Sigmoid colon (tissue), 7 donors: ENCODE measurements around the gene LRFN4. TPM values are rescaled to one million over a fixed set of nuclear protein-coding genes. Genes with fewer than 3 reads are reported as not detected.

Experiments used
- DNase-seq: peaks from one replicate; pipeline ENCODE4 v3.0.0-alpha.2; 2019
- H3K27ac ChIP-seq, 4 donors: fragments of 200-600 bp; sonication (generic); one replicate each; pipeline ENCODE4 v1.5.1; 2016 to 2019; ENCODE audit warnings: mild to moderate bottlenecking in 1 of 4
- H3K27me3 ChIP-seq, 3 donors: fragments of 200-600 bp; sonication (generic); one replicate each; pipeline ENCODE4 v1.5.1; 2019; ENCODE audit warnings: mild to moderate bottlenecking in 1 of 3
- H3K36me3 ChIP-seq, 4 donors: fragments of 200-600 bp; sonication (generic); one replicate each; pipeline ENCODE4 v1.5.1; 2016 to 2019
- H3K4me1 ChIP-seq, 4 donors: fragments of 200-600 bp; sonication (generic); one replicate each; pipeline ENCODE4 v1.5.1; 2017 to 2019
- H3K4me3 ChIP-seq, 4 donors: fragments of 200-600 bp; sonication (generic); one replicate each; pipeline ENCODE4 v1.5.1; 2017 to 2019; ENCODE audit warnings: mild to moderate bottlenecking in 2 of 4, moderate library complexity in 1 of 4
- H3K9me3 ChIP-seq, 4 donors: fragments of 200-600 bp in 3 of 4; sonication (generic) in 3 of 4; one replicate each; pipeline versions ENCODE4 v1.5.1 to v1.6.1; 2013 to 2019
- EP300 ChIP-seq, 4 donors: sonication (generic); formaldehyde crosslinking; IDR thresholded peaks; one replicate each; pipeline ENCODE4 v1.6.1; 2017; ENCODE audit warnings: antibody characterized with exemption in 4 of 4
- POLR2A ChIP-seq, 2 donors: fragments of 450-650 bp; IDR thresholded peaks; one replicate each; pipeline ENCODE4 v1.6.1; 2016; ENCODE audit warnings: antibody characterized with exemption in 2 of 2, mild to moderate bottlenecking in 2 of 2, moderate library complexity in 2 of 2
- POLR2AphosphoS5 ChIP-seq, 4 donors: sonication (generic); formaldehyde crosslinking; IDR thresholded peaks; one replicate each; pipeline ENCODE4 v1.6.1; 2017; ENCODE audit warnings: antibody characterized with exemption in 4 of 4
- WGBS, 2 donors: extraction: QIAGEN DNeasy Blood & Tissue Kit; methylation state at CpG; one replicate each; pipeline ENCODE4 v1.1.7; 2013; 5-methylcytosine and 5-hydroxymethylcytosine counted together
- intact Hi-C: fragments of 100-400 bp; cut with DNase I; formaldehyde crosslinking; loops from one replicate; pipeline ENCODE4 v1.15.1; 2023
- polyA plus RNA-seq, 3 donors: library from polyadenylated mRNA; stranded (reverse); fragments of 200-250 nt; gene quantifications; one replicate each; pipeline ENCODE4 v1.2.3, GENCODE V29; 2013
- total RNA-seq, 4 donors: library from RNA; depleted of rRNA; stranded (reverse); fragments of >200 nt; gene quantifications; one replicate each; pipeline ENCODE4 v1.1.0, GENCODE V29; 2016
- TF ChIP-seq, protein P1 (sequence below), 4 experiments: fragments of 450-650 bp in 3 of 4; fragments of 200-600 bp in 1 of 4; IDR thresholded peaks; one replicate each; pipeline ENCODE4 v1.5.1; 2016 to 2019; ENCODE audit warnings: antibody characterized with exemption in 4 of 4, mild to moderate bottlenecking in 3 of 4, moderate library complexity in 2 of 4
- donor health status: healthy with polysubstance abuse.
- donor health status: Bipolar disorder and iron deficiency.
- donor health status: healthy.

Gene LRFN4
- total and polyA plus RNA-seq, 7 donors, result 4.2 to 32.2 (median 4.6) TPM

- no peak for DNase-seq
- peaks cover 0 to 5% (median 2%) of the 10 kb centered on the region in 4 donors for H3K36me3 ChIP-seq
- 93 to 95% methylated on average over 23 of the region's 23 CpGs for WGBS, 2 donors
- no peaks in the 10 kb centered on the region for H3K27me3 ChIP-seq
- H3K4me3 ChIP-seq, result no peak overlapping the region
- H3K4me1 ChIP-seq, result no peaks in the 10 kb centered on the region
- H3K9me3 ChIP-seq, result no peaks in the 10 kb centered on the region
- intact Hi-C loops, result no loop called here
- TF ChIP-seq EP300 (IDR thresholded peaks at IDR 0.05) (no peak), POLR2AphosphoS5 (IDR thresholded peaks at IDR 0.05) (no peak), POLR2A (IDR thresholded peaks at IDR 0.05) (no peak)
- TF ChIP-seq, protein P1, sequence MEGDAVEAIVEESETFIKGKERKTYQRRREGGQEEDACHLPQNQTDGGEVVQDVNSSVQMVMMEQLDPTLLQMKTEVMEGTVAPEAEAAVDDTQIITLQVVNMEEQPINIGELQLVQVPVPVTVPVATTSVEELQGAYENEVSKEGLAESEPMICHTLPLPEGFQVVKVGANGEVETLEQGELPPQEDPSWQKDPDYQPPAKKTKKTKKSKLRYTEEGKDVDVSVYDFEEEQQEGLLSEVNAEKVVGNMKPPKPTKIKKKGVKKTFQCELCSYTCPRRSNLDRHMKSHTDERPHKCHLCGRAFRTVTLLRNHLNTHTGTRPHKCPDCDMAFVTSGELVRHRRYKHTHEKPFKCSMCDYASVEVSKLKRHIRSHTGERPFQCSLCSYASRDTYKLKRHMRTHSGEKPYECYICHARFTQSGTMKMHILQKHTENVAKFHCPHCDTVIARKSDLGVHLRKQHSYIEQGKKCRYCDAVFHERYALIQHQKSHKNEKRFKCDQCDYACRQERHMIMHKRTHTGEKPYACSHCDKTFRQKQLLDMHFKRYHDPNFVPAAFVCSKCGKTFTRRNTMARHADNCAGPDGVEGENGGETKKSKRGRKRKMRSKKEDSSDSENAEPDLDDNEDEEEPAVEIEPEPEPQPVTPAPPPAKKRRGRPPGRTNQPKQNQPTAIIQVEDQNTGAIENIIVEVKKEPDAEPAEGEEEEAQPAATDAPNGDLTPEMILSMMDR (IDR thresholded peaks at IDR 0.05), result no peak
- H3K27ac ChIP-seq, result no peak overlapping the region
Observed at GRCh38 chr11:66866007-66866406, 9.1 kb downstream of the LRFN4 start.

DNA sequence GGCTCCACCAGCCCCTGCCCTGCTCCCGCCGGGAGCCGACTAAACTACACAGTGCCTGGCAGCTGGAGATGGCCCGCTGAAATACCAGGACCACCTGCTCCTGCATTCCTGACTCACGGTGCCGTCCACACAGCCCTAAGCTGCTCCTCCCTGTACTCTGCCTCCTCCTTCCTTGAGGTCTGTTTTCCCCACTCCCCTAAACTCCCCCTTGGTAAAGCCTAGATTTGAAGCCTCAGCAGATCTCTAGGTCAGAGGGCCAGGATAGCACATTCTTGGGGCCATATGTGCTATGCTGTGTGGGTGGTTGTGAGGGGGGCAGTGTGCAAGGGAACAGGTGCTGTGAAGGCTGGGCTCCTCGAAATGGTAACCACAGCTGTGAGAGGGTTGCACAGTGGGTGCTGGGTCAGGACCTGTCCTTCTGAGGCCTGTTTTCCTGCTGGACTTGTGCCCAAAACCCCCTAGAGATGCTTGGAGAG is 9.7 kb downstream of the LRFN4 start:
- no peak for DNase-seq
- TF ChIP-seq EP300 (IDR thresholded peaks at IDR 0.05), result no peak
- TF ChIP-seq, protein P1 (IDR thresholded peaks at IDR 0.05), result no peak
- TF ChIP-seq POLR2AphosphoS5 (IDR thresholded peaks at IDR 0.05), result no peak
- no peak for TF ChIP-seq POLR2A (IDR thresholded peaks at IDR 0.05)
- Histone ChIP-seq H3K27ac (no peak overlapping the region), H3K36me3 (peaks cover 0 to 5% (median 2%) of the 10 kb centered on the region in 4 donors), H3K9me3 (no peaks in the 10 kb centered on the region), H3K4me1 (no peaks in the 10 kb centered on the region), H3K4me3 (no peak overlapping the region), H3K27me3 (no peaks in the 10 kb centered on the region)
- WGBS, 2 donors, result 90 to 92% methylated on average over 7 of the region's 7 CpGs
- intact Hi-C loops, result no loop called here

- 85 to 89% methylated on average over 14 of the region's 14 CpGs for WGBS, 2 donors
- no peak for DNase-seq
- Histone ChIP-seq H3K4me1 (no peaks in the 10 kb centered on the region), H3K36me3 (peaks cover 0 to 5% (median 2%) of the 10 kb centered on the region in 4 donors), H3K27me3 (no peaks in the 10 kb centered on the region), H3K9me3 (no peaks in the 10 kb centered on the region), H3K4me3 (no peak overlapping the region), H3K27ac (no peak overlapping the region)
- intact Hi-C loops, result no loop called here
- TF ChIP-seq, protein P1 (IDR thresholded peaks at IDR 0.05), result no peak
- TF ChIP-seq POLR2AphosphoS5 (IDR thresholded peaks at IDR 0.05), result no peak
- TF ChIP-seq EP300 (IDR thresholded peaks at IDR 0.05), result no peak
- no peak for TF ChIP-seq POLR2A (IDR thresholded peaks at IDR 0.05)
Observed at GRCh38 chr11:66867425-66868040, 10.7 kb downstream of the LRFN4 start.

- intact Hi-C loops, result no loop called here
- no peak for DNase-seq
- 84 to 90% methylated on average over 13 of the region's 13 CpGs for WGBS, 2 donors
- Histone ChIP-seq H3K9me3 (no peaks in the 10 kb centered on the region), H3K27ac (no peak overlapping the region), H3K27me3 (no peaks in the 10 kb centered on the region), H3K4me1 (no peaks in the 10 kb centered on the region), H3K36me3 (peaks cover 0 to 5% (median 2%) of the 10 kb centered on the region in 4 donors), H3K4me3 (no peak overlapping the region)
- TF ChIP-seq POLR2A (IDR thresholded peaks at IDR 0.05), result no peak
- no peak for TF ChIP-seq POLR2AphosphoS5 (IDR thresholded peaks at IDR 0.05)
- TF ChIP-seq, protein P1 (IDR thresholded peaks at IDR 0.05), result no peak
- TF ChIP-seq EP300 (IDR thresholded peaks at IDR 0.05), result no peak
Observed at GRCh38 chr11:66868082-66868725, 11.3 kb downstream of the LRFN4 start.
